Astrocyte (in vitro differentiated cells and primary cell): ENCODE results near the gene MUC21.

Experiments used
- EZH2 ChIP-seq: IDR thresholded peaks from 2 replicates; pipeline ENCODE4 v1.6.1; 2012; ENCODE audit warnings: mild to moderate bottlenecking, low read length, inconsistent platforms; ENCODE audit not compliant: insufficient read depth
- TF ChIP-seq, protein P1 (sequence below): IDR thresholded peaks from 2 replicates; pipeline ENCODE4 v1.5.1; 2011; ENCODE audit warnings: low read depth, mild to moderate bottlenecking, inconsistent platforms, low read length, moderate library complexity; ENCODE audit not compliant: insufficient read depth

DNA sequence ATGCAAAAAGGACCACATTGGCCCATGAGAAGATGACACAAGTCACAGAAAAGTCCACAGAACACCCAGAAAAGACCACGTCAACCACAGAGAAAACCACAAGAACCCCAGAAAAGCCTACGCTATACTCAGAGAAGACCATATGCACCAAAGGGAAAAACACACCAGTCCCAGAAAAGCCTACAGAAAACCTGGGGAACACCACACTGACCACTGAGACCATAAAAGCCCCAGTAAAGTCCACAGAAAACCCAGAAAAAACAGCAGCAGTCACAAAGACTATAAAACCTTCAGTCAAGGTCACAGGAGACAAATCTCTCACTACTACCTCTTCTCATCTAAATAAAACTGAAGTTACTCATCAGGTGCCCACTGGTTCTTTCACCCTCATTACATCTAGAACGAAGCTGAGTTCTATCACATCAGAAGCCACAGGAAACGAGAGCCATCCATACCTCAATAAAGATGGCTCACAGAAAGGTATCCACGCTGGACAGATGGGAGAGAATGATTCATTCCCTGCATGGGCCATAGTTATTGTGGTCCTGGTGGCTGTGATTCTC, 31.5 kb upstream of the MUC21 start:
- TF ChIP-seq, protein P1, sequence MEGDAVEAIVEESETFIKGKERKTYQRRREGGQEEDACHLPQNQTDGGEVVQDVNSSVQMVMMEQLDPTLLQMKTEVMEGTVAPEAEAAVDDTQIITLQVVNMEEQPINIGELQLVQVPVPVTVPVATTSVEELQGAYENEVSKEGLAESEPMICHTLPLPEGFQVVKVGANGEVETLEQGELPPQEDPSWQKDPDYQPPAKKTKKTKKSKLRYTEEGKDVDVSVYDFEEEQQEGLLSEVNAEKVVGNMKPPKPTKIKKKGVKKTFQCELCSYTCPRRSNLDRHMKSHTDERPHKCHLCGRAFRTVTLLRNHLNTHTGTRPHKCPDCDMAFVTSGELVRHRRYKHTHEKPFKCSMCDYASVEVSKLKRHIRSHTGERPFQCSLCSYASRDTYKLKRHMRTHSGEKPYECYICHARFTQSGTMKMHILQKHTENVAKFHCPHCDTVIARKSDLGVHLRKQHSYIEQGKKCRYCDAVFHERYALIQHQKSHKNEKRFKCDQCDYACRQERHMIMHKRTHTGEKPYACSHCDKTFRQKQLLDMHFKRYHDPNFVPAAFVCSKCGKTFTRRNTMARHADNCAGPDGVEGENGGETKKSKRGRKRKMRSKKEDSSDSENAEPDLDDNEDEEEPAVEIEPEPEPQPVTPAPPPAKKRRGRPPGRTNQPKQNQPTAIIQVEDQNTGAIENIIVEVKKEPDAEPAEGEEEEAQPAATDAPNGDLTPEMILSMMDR: no peak
- TF ChIP-seq EZH2: no peak
